Activated CD8-positive, alpha-beta memory T cell treated with anti-CD3 and anti-CD28 coated beads, Interleukin-2, amount 50 U/mL, for 48 hours (primary cell): ENCODE results near the gene SLC2A14.
"Not testable (repeated sequence)": the region's sequence is repeated elsewhere in the genome, so short reads cannot be mapped to it uniquely, and the experiment has no call there.

Experiments
- DNase-seq: peaks from one replicate; pipeline ENCODE4 v3.0.0-alpha.2; 2020

SLC2A14 gene

GRCh38 chr12:7872566-7873319, at the start of gene SLC2A14:
SLC2A14 (minus strand) TSS chr12:7872915; CDS start chr12:7869880, 3,035 bp downstream.
- DNase-seq = no peak

GRCh38 chr12:7921181-7921580, 48.5 kb upstream of the SLC2A14 start:
- DNase-seq = not testable (repeated sequence)

GRCh38 chr12:7918268-7918590, 45.5 kb upstream of the SLC2A14 start:
- DNase-seq = not testable (repeated sequence)

GRCh38 chr12:7917392-7918267, 44.9 kb upstream of the SLC2A14 start:
- DNase-seq = no peak

- no peak for DNase-seq
Measured at GRCh38 chr12:7916936-7917335, 44.2 kb upstream of the SLC2A14 start.

- DNase-seq = peak; percentile 75
Measured at GRCh38 chr12:7915661-7916403, 43.1 kb upstream of the SLC2A14 start.

GRCh38 chr12:7910106-7910505, 37.4 kb upstream of the SLC2A14 start:
- DNase-seq = not testable (repeated sequence)

- no peak for DNase-seq
Measured at GRCh38 chr12:7907009-7907408, 34.3 kb upstream of the SLC2A14 start.

- not testable (repeated sequence) for DNase-seq
Measured at GRCh38 chr12:7906303-7906702, 33.6 kb upstream of the SLC2A14 start.

- not testable (repeated sequence) for DNase-seq
Measured at GRCh38 chr12:7905600-7906125, 32.9 kb upstream of the SLC2A14 start.

GRCh38 chr12:7905071-7905470, 32.4 kb upstream of the SLC2A14 start:
- no peak for DNase-seq

- DNase-seq = not testable (repeated sequence)
Measured at GRCh38 chr12:7902416-7902815, 29.7 kb upstream of the SLC2A14 start.

GRCh38 chr12:7899755-7900154, 27.0 kb upstream of the SLC2A14 start:
- DNase-seq = no peak

GRCh38 chr12:7896726-7897125, 24.0 kb upstream of the SLC2A14 start:
- DNase-seq = not testable (repeated sequence)

GRCh38 chr12:7892186-7892980, 19.7 kb upstream of the SLC2A14 start:
- DNase-seq = no peak

- DNase-seq = no peak
Measured at GRCh38 chr12:7884689-7885088, 12.0 kb upstream of the SLC2A14 start.

GRCh38 chr12:7881736-7882120, 9.0 kb upstream of the SLC2A14 start:
- DNase-seq = not testable (repeated sequence)

- DNase-seq = not testable (repeated sequence)
Measured at GRCh38 chr12:7880952-7881735, 8.4 kb upstream of the SLC2A14 start.

- no peak for DNase-seq
Measured at GRCh38 chr12:7879246-7879645, 6.5 kb upstream of the SLC2A14 start.

GRCh38 chr12:7877420-7877819, 4.7 kb upstream of the SLC2A14 start:
- no peak for DNase-seq

GRCh38 chr12:7870335-7870734, 2.4 kb downstream of the SLC2A14 start:
- DNase-seq = no peak
